ENCODE measurements around the gene IPP.
"Not testable (repeated sequence)": the region's sequence is repeated elsewhere in the genome, so short reads cannot be mapped to it uniquely, and the experiment has no call there.

Gene IPP

GRCh38 chr1:45739137-45739536 lies 11.3 kb downstream of the IPP start:
- no peak for DNase-seq

- no peak for DNase-seq
Observed at GRCh38 chr1:45730780-45731319, 19.6 kb downstream of the IPP start.

GRCh38 chr1:45730075-45730779 lies 20.2 kb downstream of the IPP start:
- DNase-seq, result no peak

- not testable (repeated sequence) for DNase-seq
Observed at GRCh38 chr1:45726007-45726406, 24.4 kb downstream of the IPP start.

GRCh38 chr1:45723248-45723930 lies 27.1 kb downstream of the IPP start:
- DNase-seq, result no peak

GRCh38 chr1:45722809-45723208 lies 27.6 kb downstream of the IPP start:
- DNase-seq, result no peak

GRCh38 chr1:45721207-45721606 lies 29.2 kb downstream of the IPP start:
- no peak for DNase-seq

GRCh38 chr1:45718289-45718688 lies 32.2 kb downstream of the IPP start:
- DNase-seq, result no peak

GRCh38 chr1:45717386-45717785 lies 33.1 kb downstream of the IPP start:
- DNase-seq, result not testable (repeated sequence)

- no peak for DNase-seq
Observed at GRCh38 chr1:45716700-45717099, 33.8 kb downstream of the IPP start.

GRCh38 chr1:45713711-45714110 lies 36.7 kb downstream of the IPP start:
- no peak for DNase-seq

- DNase-seq, result no peak
Observed at GRCh38 chr1:45704637-45705036, 45.8 kb downstream of the IPP start.

- DNase-seq, result no peak
Observed at GRCh38 chr1:45694823-45695222, 55.6 kb downstream of the IPP start.

GRCh38 chr1:45693811-45694210 lies 56.6 kb downstream of the IPP start:
- not testable (repeated sequence) for DNase-seq

GRCh38 chr1:45687754-45688740 lies 62.4 kb downstream of the IPP start, which contains the start of gene TMEM69:
Gene TMEM69, plus strand, starts transcription at chr1:45688181. Its CDS starts 2,888 bp downstream, at chr1:45691069.
- peak; percentile 69 for DNase-seq

GRCh38 chr1:45687014-45687753 lies 63.3 kb downstream of the IPP start:
- DNase-seq, result peak; percentile 97

GRCh38 chr1:45686288-45687013 lies 64.0 kb downstream of the IPP start, which contains the start of gene GPBP1L1:
Gene GPBP1L1, minus strand, starts transcription at chr1:45686533. Its CDS starts 27,446 bp downstream, at chr1:45659087.
- peak; percentile 94 for DNase-seq

- peak; percentile 63 for DNase-seq
Observed at GRCh38 chr1:45686015-45686287, 64.5 kb downstream of the IPP start.

- DNase-seq, result no peak
Observed at GRCh38 chr1:45685308-45686014, 65.0 kb downstream of the IPP start.

- no peak for DNase-seq
Observed at GRCh38 chr1:45684402-45684801, 66.1 kb downstream of the IPP start.

GRCh38 chr1:45682942-45683341 lies 67.5 kb downstream of the IPP start:
- no peak for DNase-seq
